Memory B cell (primary cell): Measurements from ENCODE around the gene CPA5.
"Not testable (repeated sequence)": the region's sequence is repeated elsewhere in the genome, so short reads cannot be mapped to it uniquely, and the experiment has no call there.

Source experiments
- ATAC-seq: fragments of 150-1000 bp; cut with Tn5 transposase; 2 replicates; pipeline ENCODE4 v1.10.0; 2021; ENCODE audit warnings: low read depth, mild to moderate bottlenecking, moderate library complexity
- DNase-seq, 2 donors: peaks; one replicate each; pipeline ENCODE4 v3.0.0; 2022; ENCODE audit warnings: low spot score in 2 of 2
- H3K27ac Mint-ChIP-seq: one replicate; pipeline ENCODE4 v1.8.0; 2022; ENCODE audit warnings: mild to moderate bottlenecking, moderate library complexity, mixed read lengths
- H3K27me3 Mint-ChIP-seq: one replicate; pipeline ENCODE4 v1.8.0; 2022; ENCODE audit warnings: mixed read lengths
- H3K36me3 Mint-ChIP-seq: one replicate; pipeline ENCODE4 v1.8.0; 2022; ENCODE audit warnings: mild to moderate bottlenecking, mixed read lengths
- H3K4me1 Mint-ChIP-seq: one replicate; pipeline ENCODE4 v1.8.0; 2022; ENCODE audit warnings: mixed read lengths
- H3K4me3 Mint-ChIP-seq: one replicate; pipeline ENCODE4 v1.8.0; 2022; ENCODE audit warnings: mild to moderate bottlenecking, moderate library complexity, mixed read lengths
- H3K9me3 Mint-ChIP-seq: one replicate; pipeline ENCODE4 v1.8.0; 2022; ENCODE audit warnings: mixed read lengths

CPA5 gene

GRCh38 chr7:130314305-130314704 lies 30.3 kb upstream of the CPA5 start:
- Mint-ChIP-seq H3K27ac (no peak overlapping the region), H3K4me3 (no peak overlapping the region), H3K27me3 (peaks cover 9% of the 10 kb centered on the region), H3K36me3 (no peaks in the 10 kb centered on the region), H3K9me3 (no peaks in the 10 kb centered on the region), H3K4me1 (no peaks in the 10 kb centered on the region)
- no peak for ATAC-seq
- no peak for DNase-seq

- H3K4me3 Mint-ChIP-seq: no peak overlapping the region
- ATAC-seq: no peak
- H3K27ac Mint-ChIP-seq: no peak overlapping the region
- no peaks in the 10 kb centered on the region for H3K36me3 Mint-ChIP-seq
- H3K9me3 Mint-ChIP-seq: no peaks in the 10 kb centered on the region
- H3K27me3 Mint-ChIP-seq: peaks cover 5% of the 10 kb centered on the region
- no peaks in the 10 kb centered on the region for H3K4me1 Mint-ChIP-seq
- DNase-seq: no peak
Measured at GRCh38 chr7:130319541-130319940, 25.1 kb upstream of the CPA5 start.

- not testable (repeated sequence) for ATAC-seq, DNase-seq, H3K4me1 Mint-ChIP-seq, H3K9me3 Mint-ChIP-seq, H3K27ac Mint-ChIP-seq, H3K4me3 Mint-ChIP-seq, H3K27me3 Mint-ChIP-seq, H3K36me3 Mint-ChIP-seq
Measured at GRCh38 chr7:130321542-130322229, 22.9 kb upstream of the CPA5 start.

GRCh38 chr7:130322615-130323014 lies 22.0 kb upstream of the CPA5 start:
- Mint-ChIP-seq H3K27me3 (peaks cover 1% of the 10 kb centered on the region), H3K27ac (no peak overlapping the region), H3K4me1 (no peaks in the 10 kb centered on the region), H3K36me3 (no peaks in the 10 kb centered on the region), H3K4me3 (no peak overlapping the region), H3K9me3 (no peaks in the 10 kb centered on the region)
- ATAC-seq (no peak), DNase-seq (no peak)

GRCh38 chr7:130324306-130324943 lies 20.2 kb upstream of the CPA5 start:
- Mint-ChIP-seq H3K4me3 (no peak overlapping the region), H3K27me3 (no peaks in the 10 kb centered on the region), H3K27ac (no peak overlapping the region), H3K4me1 (no peaks in the 10 kb centered on the region), H3K9me3 (no peaks in the 10 kb centered on the region), H3K36me3 (no peaks in the 10 kb centered on the region)
- DNase-seq: no peak
- ATAC-seq: no peak

- Mint-ChIP-seq H3K4me3 (no peak overlapping the region), H3K27ac (no peak overlapping the region), H3K9me3 (no peaks in the 10 kb centered on the region), H3K36me3 (no peaks in the 10 kb centered on the region), H3K4me1 (no peaks in the 10 kb centered on the region), H3K27me3 (peaks cover 5% of the 10 kb centered on the region)
- no peak for DNase-seq
- no peak for ATAC-seq
Measured at GRCh38 chr7:130329681-130330080, 14.9 kb upstream of the CPA5 start.

- H3K27me3 Mint-ChIP-seq: peaks cover 5% of the 10 kb centered on the region
- no peaks in the 10 kb centered on the region for H3K9me3 Mint-ChIP-seq
- no peak overlapping the region for H3K27ac Mint-ChIP-seq
- H3K36me3 Mint-ChIP-seq: no peaks in the 10 kb centered on the region
- ATAC-seq (no peak), DNase-seq (no peak)
- no peak overlapping the region for H3K4me3 Mint-ChIP-seq
- no peaks in the 10 kb centered on the region for H3K4me1 Mint-ChIP-seq
Measured at GRCh38 chr7:130332259-130333053, 12.2 kb upstream of the CPA5 start.

GRCh38 chr7:130333832-130334231 lies 10.8 kb upstream of the CPA5 start:
- no peak for ATAC-seq
- DNase-seq: no peak
- Mint-ChIP-seq H3K27ac (no peak overlapping the region), H3K4me3 (no peak overlapping the region), H3K9me3 (no peaks in the 10 kb centered on the region), H3K27me3 (peaks cover 5% of the 10 kb centered on the region), H3K4me1 (no peaks in the 10 kb centered on the region), H3K36me3 (no peaks in the 10 kb centered on the region)

GRCh38 chr7:130334274-130334673 lies 10.3 kb upstream of the CPA5 start:
- Mint-ChIP-seq H3K4me1 (no peaks in the 10 kb centered on the region), H3K27ac (no peak overlapping the region), H3K27me3 (peaks cover 5% of the 10 kb centered on the region), H3K4me3 (no peak overlapping the region), H3K36me3 (no peaks in the 10 kb centered on the region), H3K9me3 (no peaks in the 10 kb centered on the region)
- DNase-seq: no peak
- ATAC-seq: no peak

- ATAC-seq (no peak), DNase-seq (no peak)
- Mint-ChIP-seq H3K27ac (no peak overlapping the region), H3K9me3 (peaks cover 1% of the 10 kb centered on the region), H3K27me3 (peaks cover 4% of the 10 kb centered on the region), H3K36me3 (no peaks in the 10 kb centered on the region), H3K4me3 (no peak overlapping the region), H3K4me1 (no peaks in the 10 kb centered on the region)
Measured at GRCh38 chr7:130337410-130337971, 7.1 kb upstream of the CPA5 start.

GRCh38 chr7:130338233-130338632 lies 6.4 kb upstream of the CPA5 start:
- no peak for DNase-seq
- Mint-ChIP-seq H3K4me3 (no peak overlapping the region), H3K27me3 (peaks cover 6% of the 10 kb centered on the region), H3K4me1 (no peaks in the 10 kb centered on the region), H3K27ac (no peak overlapping the region), H3K36me3 (no peaks in the 10 kb centered on the region), H3K9me3 (peaks cover 1% of the 10 kb centered on the region)
- ATAC-seq: no peak

GRCh38 chr7:130341882-130342281 lies 2.7 kb upstream of the CPA5 start:
- Mint-ChIP-seq H3K9me3 (peaks cover 1% of the 10 kb centered on the region), H3K27ac (no peak overlapping the region), H3K27me3 (peaks cover 5% of the 10 kb centered on the region), H3K4me3 (no peak overlapping the region), H3K36me3 (no peaks in the 10 kb centered on the region), H3K4me1 (no peaks in the 10 kb centered on the region)
- ATAC-seq (no peak), DNase-seq (no peak)

- H3K9me3 Mint-ChIP-seq: peaks cover 1% of the 10 kb centered on the region
Measured at GRCh38 chr7:130342701-130343380, 1.8 kb upstream of the CPA5 start.

GRCh38 chr7:130345136-130345535 lies 520 bp downstream of the CPA5 start:
- Mint-ChIP-seq H3K4me3 (no peak overlapping the region), H3K27me3 (peaks cover 12% of the 10 kb centered on the region), H3K36me3 (no peaks in the 10 kb centered on the region), H3K9me3 (peaks cover 1% of the 10 kb centered on the region), H3K4me1 (no peaks in the 10 kb centered on the region), H3K27ac (no peak overlapping the region)
- DNase-seq (no peak), ATAC-seq (no peak)

More at GRCh38 chr7:130342701-130343380, 1.8 kb upstream of the CPA5 start:
- no peak overlapping the region for H3K27ac Mint-ChIP-seq
- no peaks in the 10 kb centered on the region for H3K36me3 Mint-ChIP-seq
- DNase-seq: no peak
- ATAC-seq: no peak
- H3K4me3 Mint-ChIP-seq: no peak overlapping the region
- H3K27me3 Mint-ChIP-seq: peaks cover 7% of the 10 kb centered on the region
- H3K4me1 Mint-ChIP-seq: no peaks in the 10 kb centered on the region
